Activated CD4-positive, alpha-beta T cell treated with anti-CD3 and anti-CD28 coated beads for 48 hours (primary cell): ENCODE data around the gene CLRN3.

Source experiments
- DNase-seq: peaks from one replicate; pipeline ENCODE4 v3.0.0-alpha.2; 2020

The CLRN3 gene

GRCh38 chr10:127892743-127893142 is at the start of gene CLRN3:
TSS of gene CLRN3 (minus strand) at chr10:127892941. CDS start at chr10:127892784, 157 bp downstream.
- DNase-seq, result no peak

GRCh38 chr10:127940866-127941640 is 48.3 kb upstream of the CLRN3 start:
- DNase-seq, result no peak

GRCh38 chr10:127939786-127940330 is 47.1 kb upstream of the CLRN3 start:
- no peak for DNase-seq

GRCh38 chr10:127937915-127938463 is 45.2 kb upstream of the CLRN3 start:
- no peak for DNase-seq

GRCh38 chr10:127937069-127937468 is 44.3 kb upstream of the CLRN3 start:
- no peak for DNase-seq

- no peak for DNase-seq
Observed at GRCh38 chr10:127935071-127935561, 42.4 kb upstream of the CLRN3 start.

- DNase-seq, result no peak
Observed at GRCh38 chr10:127934383-127934782, 41.6 kb upstream of the CLRN3 start.

GRCh38 chr10:127933271-127933670 is 40.5 kb upstream of the CLRN3 start:
- no peak for DNase-seq

- DNase-seq, result no peak
Observed at GRCh38 chr10:127932521-127933270, 40.0 kb upstream of the CLRN3 start.

GRCh38 chr10:127928021-127928806 is 35.5 kb upstream of the CLRN3 start:
- DNase-seq, result no peak

- no peak for DNase-seq
Observed at GRCh38 chr10:127926455-127926854, 33.7 kb upstream of the CLRN3 start.

GRCh38 chr10:127925471-127926207 is 32.9 kb upstream of the CLRN3 start:
- DNase-seq, result no peak

GRCh38 chr10:127923646-127924045 is 30.9 kb upstream of the CLRN3 start:
- DNase-seq, result no peak

GRCh38 chr10:127922675-127923366 is 30.1 kb upstream of the CLRN3 start:
- no peak for DNase-seq

- no peak for DNase-seq
Observed at GRCh38 chr10:127922206-127922605, 29.5 kb upstream of the CLRN3 start.

- DNase-seq, result no peak
Observed at GRCh38 chr10:127921753-127922145, 29.0 kb upstream of the CLRN3 start.

- DNase-seq, result no peak
Observed at GRCh38 chr10:127921075-127921752, 28.5 kb upstream of the CLRN3 start.

GRCh38 chr10:127920306-127921074 is 27.7 kb upstream of the CLRN3 start:
- no peak for DNase-seq

- DNase-seq, result no peak
Observed at GRCh38 chr10:127919418-127920271, 26.9 kb upstream of the CLRN3 start.
